OCI-LY7 (cell line): Measurements from ENCODE around the gene KIRREL3. TPM values are rescaled to one million over a fixed set of nuclear protein-coding genes. Genes with fewer than 3 reads are reported as not detected.
A peak's percentile ranks its signal among the peaks of the same experiment; 100 is the strongest.

ENCODE experiments used
- BruUV-seq: library from RNA; stranded (reverse); fragments of 400-500 nt; replicated peaks from 2 replicates; lab custom pipeline; 2021; lab: Mats Ljungman, UMichigan
- CTCF ChIA-PET: fragments of 300-600 bp; sonication (Branson Sonifier 250); formaldehyde crosslinking; loops from one replicate; lab custom pipeline; 2022; ENCODE audit warnings: antibody characterized with exemption; ENCODE audit not compliant: unreplicated experiment; lab: Charles Lee
- POLR2A ChIA-PET: fragments of 300-600 bp; sonication (Branson Sonifier 250); formaldehyde crosslinking; loops from one replicate; lab custom pipeline; 2022; ENCODE audit warnings: antibody characterized with exemption; lab: Charles Lee
- DNase-seq: peaks from one replicate; pipeline ENCODE4 v3.0.0-alpha.2; 2015; ENCODE audit warnings: low spot score
- H2AFZ ChIP-seq: fragments of 200-600 bp; sonication (generic), shearing (Covaris generic); 2 replicates; pipeline ENCODE4 v1.6.1; 2014; ENCODE audit warnings: mild to moderate bottlenecking, antibody characterized with exemption, low read length, moderate library complexity
- H3K27ac ChIP-seq: fragments of 200-600 bp; sonication (generic); 2 replicates; pipeline ENCODE4 v1.5.1; 2014; ENCODE audit warnings: mixed run types, low read depth, mild to moderate bottlenecking, moderate library complexity, low read length, inconsistent platforms; ENCODE audit not compliant: poor library complexity, severe bottlenecking
- H3K36me3 ChIP-seq: fragments of 200-600 bp; sonication (generic); 2 replicates; pipeline ENCODE4 v1.6.1; 2014; ENCODE audit warnings: mild to moderate bottlenecking, antibody characterized with exemption, low read length, moderate library complexity, mixed read lengths; ENCODE audit not compliant: insufficient read depth
- H3K4me1 ChIP-seq: fragments of 200-600 bp; sonication (generic); 2 replicates; pipeline ENCODE4 v1.5.1; 2014; ENCODE audit warnings: mild to moderate bottlenecking, low read length; ENCODE audit not compliant: insufficient read depth, poor library complexity, severe bottlenecking
- H3K4me2 ChIP-seq: fragments of 200-600 bp; sonication (generic); 2 replicates; pipeline ENCODE4 v1.6.1; 2014; ENCODE audit warnings: mild to moderate bottlenecking, low read length
- H3K4me3 ChIP-seq: fragments of 200-600 bp; sonication (generic); 2 replicates; pipeline ENCODE4 v1.5.1; 2014; ENCODE audit warnings: mild to moderate bottlenecking, low read depth, low read length; ENCODE audit not compliant: poor library complexity, severe bottlenecking
- H3K79me2 ChIP-seq: fragments of 200-600 bp; sonication (generic); 2 replicates; pipeline ENCODE4 v1.6.1; 2016; ENCODE audit warnings: low read depth, mild to moderate bottlenecking, low read length, moderate library complexity, mixed read lengths; ENCODE audit not compliant: insufficient read depth
- H3K9me2 ChIP-seq: fragments of 200-600 bp; sonication (generic); 2 replicates; pipeline ENCODE4 v1.6.1; 2016; ENCODE audit warnings: mild to moderate bottlenecking, low read length, mixed read lengths; ENCODE audit not compliant: insufficient read depth
- H3K9me3 ChIP-seq: fragments of 200-600 bp; sonication (generic); 2 replicates; pipeline ENCODE4 v1.6.1; 2014; ENCODE audit warnings: mild to moderate bottlenecking, mixed run types, low read length, mixed read lengths
- H4K20me1 ChIP-seq: fragments of 200-600 bp; sonication (generic); 2 replicates; pipeline ENCODE4 v1.6.1; 2014; ENCODE audit warnings: mild to moderate bottlenecking, antibody characterized with exemption, low read length, moderate library complexity, mixed read lengths; ENCODE audit not compliant: insufficient read depth
- EZH2phosphoT487 ChIP-seq: fragments of 200-600 bp; sonication (generic); IDR thresholded peaks from 2 replicates; pipeline ENCODE4 v1.6.1; 2018; ENCODE audit warnings: low read depth, borderline replicate concordance, mild to moderate bottlenecking, mixed run types, antibody characterized with exemption, low read length, moderate library complexity, mixed read lengths
- intact Hi-C: fragments of 100-400 bp; cut with micrococcal nuclease; formaldehyde crosslinking; loops from one replicate; pipeline ENCODE4 v1.10.0; 2022; ENCODE audit not compliant: unreplicated experiment
- total RNA-seq, 2 experiments: library from RNA; depleted of rRNA in 1 of 2; stranded (reverse); fragments of >200 nt in 1 of 2; shearing (Covaris generic) in 1 of 2; gene quantifications; 2 replicates each; pipeline ENCODE4 v1.2.3, GENCODE V29; 2014 to 2022
- TF ChIP-seq, protein P1 (sequence below): fragments of 200-600 bp; sonication (generic); conservative IDR thresholded peaks from 2 replicates; pipeline ENCODE4 v1.5.1; 2014; ENCODE audit warnings: mild to moderate bottlenecking, antibody characterized with exemption, low read length, moderate library complexity, mixed read lengths

The KIRREL3 gene
- total RNA-seq, 2 experiments from 2014 or later: not detected

DNA sequence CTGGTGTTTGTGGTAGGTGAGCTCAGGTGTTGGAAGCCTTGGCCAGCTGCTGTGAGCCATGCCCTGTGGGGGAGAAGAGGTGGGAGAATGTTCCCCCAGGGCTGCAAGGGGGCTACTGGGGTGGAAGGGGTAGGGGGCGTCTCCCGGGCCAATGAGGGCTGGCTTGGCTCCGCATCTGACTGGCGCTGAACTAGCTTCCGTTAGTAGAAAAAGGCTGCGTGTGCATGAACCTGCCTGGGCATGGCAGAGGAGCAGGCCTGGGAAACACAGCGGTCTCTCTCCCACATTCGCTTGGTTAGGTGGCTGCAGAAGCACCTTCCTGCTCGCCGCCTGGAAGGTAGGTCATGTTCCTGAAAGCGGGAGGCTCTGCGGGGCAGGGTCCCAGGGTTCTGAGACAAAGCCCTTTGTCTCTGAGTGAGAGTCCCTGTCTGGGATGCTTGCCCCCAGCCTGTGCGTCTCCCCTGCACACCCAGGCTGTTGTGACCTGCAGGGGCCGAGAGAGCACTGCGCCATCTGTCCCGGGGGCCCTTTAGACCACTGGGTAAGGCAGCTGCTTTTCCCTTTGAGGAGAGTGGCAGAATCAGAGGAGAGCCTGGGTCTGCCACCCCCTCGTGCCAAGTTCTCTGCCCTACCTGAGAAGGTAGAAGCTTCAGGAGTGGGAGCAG, 466.3 kb downstream of the KIRREL3 start:
- H3K4me2 ChIP-seq: no peak overlapping the region
- no peak overlapping the region for H3K27ac ChIP-seq
- H4K20me1 ChIP-seq: no peaks in the 10 kb centered on the region
- no peaks in the 10 kb centered on the region for H3K9me2 ChIP-seq
- intact Hi-C loops: no loop called here
- no peak for TF ChIP-seq EZH2phosphoT487
- TF ChIP-seq, protein P1, sequence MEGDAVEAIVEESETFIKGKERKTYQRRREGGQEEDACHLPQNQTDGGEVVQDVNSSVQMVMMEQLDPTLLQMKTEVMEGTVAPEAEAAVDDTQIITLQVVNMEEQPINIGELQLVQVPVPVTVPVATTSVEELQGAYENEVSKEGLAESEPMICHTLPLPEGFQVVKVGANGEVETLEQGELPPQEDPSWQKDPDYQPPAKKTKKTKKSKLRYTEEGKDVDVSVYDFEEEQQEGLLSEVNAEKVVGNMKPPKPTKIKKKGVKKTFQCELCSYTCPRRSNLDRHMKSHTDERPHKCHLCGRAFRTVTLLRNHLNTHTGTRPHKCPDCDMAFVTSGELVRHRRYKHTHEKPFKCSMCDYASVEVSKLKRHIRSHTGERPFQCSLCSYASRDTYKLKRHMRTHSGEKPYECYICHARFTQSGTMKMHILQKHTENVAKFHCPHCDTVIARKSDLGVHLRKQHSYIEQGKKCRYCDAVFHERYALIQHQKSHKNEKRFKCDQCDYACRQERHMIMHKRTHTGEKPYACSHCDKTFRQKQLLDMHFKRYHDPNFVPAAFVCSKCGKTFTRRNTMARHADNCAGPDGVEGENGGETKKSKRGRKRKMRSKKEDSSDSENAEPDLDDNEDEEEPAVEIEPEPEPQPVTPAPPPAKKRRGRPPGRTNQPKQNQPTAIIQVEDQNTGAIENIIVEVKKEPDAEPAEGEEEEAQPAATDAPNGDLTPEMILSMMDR: no peak
- H3K79me2 ChIP-seq: no peaks in the 10 kb centered on the region
- POLR2A ChIA-PET: no interaction called here
- no peak for DNase-seq
- H3K4me3 ChIP-seq: no peak overlapping the region
- H3K9me3 ChIP-seq: no peaks in the 10 kb centered on the region
- H2AFZ ChIP-seq: no peak overlapping the region
- CTCF ChIA-PET: no interaction called here
- H3K36me3 ChIP-seq: no peaks in the 10 kb centered on the region
- no TSS peak for BruUV-seq
- no peaks in the 10 kb centered on the region for H3K4me1 ChIP-seq

DNA sequence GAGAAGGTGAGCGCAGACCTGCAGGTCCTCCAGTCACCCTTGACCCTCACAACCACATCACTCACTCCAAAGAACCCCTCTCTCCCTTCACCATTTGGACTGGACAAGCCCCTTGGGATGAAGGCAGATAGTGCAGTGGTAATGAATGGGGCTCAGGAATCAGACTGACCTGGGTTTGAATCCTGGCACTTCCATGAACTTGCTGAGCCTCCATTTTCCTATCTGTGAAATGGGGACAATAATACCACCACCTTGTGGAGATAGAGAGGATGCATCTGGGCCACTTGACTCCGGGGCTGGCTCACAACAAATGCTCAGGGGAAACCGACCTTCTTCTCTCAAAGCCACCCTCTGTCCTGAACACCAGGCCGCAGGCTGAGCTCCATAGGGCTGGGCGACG, 467.0 kb downstream of the KIRREL3 start:
- Histone ChIP-seq H3K9me2 (no peaks in the 10 kb centered on the region), H3K9me3 (no peaks in the 10 kb centered on the region), H4K20me1 (no peaks in the 10 kb centered on the region), H2AFZ (no peak overlapping the region), H3K36me3 (no peaks in the 10 kb centered on the region), H3K4me1 (no peaks in the 10 kb centered on the region), H3K4me2 (no peak overlapping the region), H3K79me2 (no peaks in the 10 kb centered on the region), H3K4me3 (no peak overlapping the region), H3K27ac (no peak overlapping the region)
- intact Hi-C loops: loop anchor here (2.0 kb wide), 1 partner anchor 93 kb away; no protein-coding TSS in a partner anchor
- no TSS peak for BruUV-seq
- DNase-seq: no peak
- ChIA-PET CTCF (no interaction called here), POLR2A (no interaction called here)
- TF ChIP-seq, protein P1: peak; percentile 30; the same call in 1 of the 2 replicates
- no peak for TF ChIP-seq EZH2phosphoT487

DNA sequence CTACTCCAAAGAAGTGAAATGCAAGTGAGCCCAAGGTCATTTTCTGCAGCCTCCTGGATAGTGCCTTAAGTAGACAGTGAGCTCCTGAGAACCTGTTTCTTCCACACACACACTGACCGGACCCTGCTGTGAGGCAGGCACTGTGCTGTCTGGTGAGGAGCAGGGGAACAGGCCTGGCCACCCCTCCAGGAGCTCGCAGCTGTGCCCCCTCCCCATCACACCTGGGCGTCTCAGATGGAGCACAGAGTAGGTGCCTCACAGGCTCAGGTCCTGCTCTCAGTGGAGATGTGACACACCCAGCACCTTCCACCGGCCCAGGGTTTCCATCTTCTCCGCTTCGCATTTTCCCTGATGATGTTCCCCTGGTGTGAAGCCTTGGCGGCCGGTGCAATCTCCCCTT, 470.2 kb downstream of the KIRREL3 start:
- H3K36me3 ChIP-seq: no peaks in the 10 kb centered on the region
- DNase-seq: no peak
- H2AFZ ChIP-seq: no peak overlapping the region
- H3K4me2 ChIP-seq: no peak overlapping the region
- H3K4me1 ChIP-seq: no peaks in the 10 kb centered on the region
- no peaks in the 10 kb centered on the region for H3K79me2 ChIP-seq
- H3K27ac ChIP-seq: no peak overlapping the region
- intact Hi-C loops: no loop called here
- H4K20me1 ChIP-seq: no peaks in the 10 kb centered on the region
- ChIA-PET POLR2A (interaction anchor here (0.6 kb wide), 1 partner anchor 1473 kb away, joined by 3 read pairs; no protein-coding TSS in a partner anchor), CTCF (no interaction called here)
- H3K9me2 ChIP-seq: no peaks in the 10 kb centered on the region
- no peaks in the 10 kb centered on the region for H3K9me3 ChIP-seq
- TF ChIP-seq, protein P1: no peak
- TF ChIP-seq EZH2phosphoT487: no peak
- BruUV-seq: no TSS peak
- H3K4me3 ChIP-seq: no peak overlapping the region
